Thyroid gland (tissue), 4 donors: ENCODE measurements around the gene CTIF. TPM values are rescaled to one million over a fixed set of nuclear protein-coding genes. Genes with fewer than 3 reads are reported as not detected.

ENCODE experiments used
- DNase-seq, 2 donors: peaks; one replicate each; pipeline ENCODE4 v3.0.0-alpha.2; 2019
- H3K27ac ChIP-seq, 3 donors: fragments of 200-600 bp; sonication (generic); 1 replicate in 2 of 3; 2 replicates in 1 of 3; pipeline ENCODE4 v1.5.1; 2016 to 2019; ENCODE audit warnings: mild to moderate bottlenecking in 1 of 3, moderate library complexity in 1 of 3
- H3K27me3 ChIP-seq: fragments of 200-600 bp; sonication (generic); one replicate; pipeline ENCODE4 v1.5.1; 2019
- H3K36me3 ChIP-seq, 2 donors: fragments of 200-600 bp; sonication (generic); one replicate each; pipeline ENCODE4 v1.5.1; 2016 to 2019
- H3K4me1 ChIP-seq, 2 donors: fragments of 200-600 bp; sonication (generic); one replicate each; pipeline ENCODE4 v1.5.1; 2017 to 2019
- H3K4me3 ChIP-seq, 3 donors: fragments of 200-600 bp; sonication (generic); replicated peaks in 1 of 3; 1 replicate in 2 of 3; 2 replicates in 1 of 3; pipeline ENCODE4 v1.5.1; 2016; ENCODE audit warnings: mild to moderate bottlenecking in 1 of 3
- H3K9me3 ChIP-seq: fragments of 200-600 bp; sonication (generic); one replicate; pipeline ENCODE4 v1.5.1; 2017
- POLR2A ChIP-seq, 2 donors: fragments of 450-650 bp; IDR thresholded peaks; one replicate each; pipeline ENCODE4 v1.6.1; 2017; ENCODE audit warnings: antibody characterized with exemption in 2 of 2, mild to moderate bottlenecking in 2 of 2, moderate library complexity in 1 of 2
- WGBS, 2 donors: methylation state at CpG; one replicate each; pipeline ENCODE4 v1.1.5; 2017; 5-methylcytosine and 5-hydroxymethylcytosine counted together
- intact Hi-C: fragments of 100-400 bp; cut with DNase I; formaldehyde crosslinking; loops from one replicate; pipeline ENCODE4 v1.15.1; 2023
- total RNA-seq, 4 donors: library from RNA; depleted of rRNA; stranded (reverse); fragments of >200 nt; gene quantifications; one replicate each; pipeline ENCODE4 v1.2.3, GENCODE V29; 2016
- TF ChIP-seq, protein P1 (sequence below), 6 experiments: fragments of 200-600 bp in 3 of 6; fragments of 450-650 bp in 3 of 6; sonication (generic) in 3 of 6; IDR thresholded peaks; one replicate each; pipeline ENCODE4 v1.5.1; 2016 to 2019; ENCODE audit warnings: antibody characterized with exemption in 6 of 6, mild to moderate bottlenecking in 2 of 6, inconsistent platforms in 1 of 6, moderate library complexity in 1 of 6

CTIF gene
- total RNA-seq, 4 donors from 2014 or later: 18.7 to 29.8 (median 23.6) TPM

DNA sequence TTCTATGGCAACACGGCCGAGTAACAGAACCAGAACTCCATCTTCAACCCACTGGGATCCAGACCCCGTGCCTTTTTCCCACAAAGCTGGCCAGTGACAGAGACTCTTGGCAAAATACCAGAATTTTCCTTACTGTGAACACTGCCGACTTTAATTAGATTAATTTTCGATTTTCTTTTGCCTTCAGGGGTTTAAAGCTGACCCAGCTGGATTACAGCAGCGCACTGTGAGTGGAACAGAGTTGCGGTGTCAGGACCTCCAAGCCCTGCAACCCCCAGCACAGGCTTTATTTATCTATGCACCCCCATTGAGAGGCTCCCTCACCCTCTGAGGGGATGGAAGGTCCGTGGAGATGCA, 36.4 kb downstream of the CTIF start:
- TF ChIP-seq, protein P1, sequence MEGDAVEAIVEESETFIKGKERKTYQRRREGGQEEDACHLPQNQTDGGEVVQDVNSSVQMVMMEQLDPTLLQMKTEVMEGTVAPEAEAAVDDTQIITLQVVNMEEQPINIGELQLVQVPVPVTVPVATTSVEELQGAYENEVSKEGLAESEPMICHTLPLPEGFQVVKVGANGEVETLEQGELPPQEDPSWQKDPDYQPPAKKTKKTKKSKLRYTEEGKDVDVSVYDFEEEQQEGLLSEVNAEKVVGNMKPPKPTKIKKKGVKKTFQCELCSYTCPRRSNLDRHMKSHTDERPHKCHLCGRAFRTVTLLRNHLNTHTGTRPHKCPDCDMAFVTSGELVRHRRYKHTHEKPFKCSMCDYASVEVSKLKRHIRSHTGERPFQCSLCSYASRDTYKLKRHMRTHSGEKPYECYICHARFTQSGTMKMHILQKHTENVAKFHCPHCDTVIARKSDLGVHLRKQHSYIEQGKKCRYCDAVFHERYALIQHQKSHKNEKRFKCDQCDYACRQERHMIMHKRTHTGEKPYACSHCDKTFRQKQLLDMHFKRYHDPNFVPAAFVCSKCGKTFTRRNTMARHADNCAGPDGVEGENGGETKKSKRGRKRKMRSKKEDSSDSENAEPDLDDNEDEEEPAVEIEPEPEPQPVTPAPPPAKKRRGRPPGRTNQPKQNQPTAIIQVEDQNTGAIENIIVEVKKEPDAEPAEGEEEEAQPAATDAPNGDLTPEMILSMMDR (IDR thresholded peaks at IDR 0.05): no peak
- TF ChIP-seq POLR2A (IDR thresholded peaks at IDR 0.05): no peak
- Histone ChIP-seq H3K27me3 (no peaks in the 10 kb centered on the region), H3K36me3 (no peaks in the 10 kb centered on the region), H3K9me3 (no peaks in the 10 kb centered on the region), H3K27ac (no peak overlapping the region), H3K4me3 (no peak overlapping the region), H3K4me1 (peaks cover 0 to 8% of the 10 kb centered on the region in 2 donors)
- intact Hi-C loops: no loop called here
- no peak for DNase-seq
- 79 to 83% methylated on average over 8 of the region's 8 CpGs for WGBS, 2 donors

DNA sequence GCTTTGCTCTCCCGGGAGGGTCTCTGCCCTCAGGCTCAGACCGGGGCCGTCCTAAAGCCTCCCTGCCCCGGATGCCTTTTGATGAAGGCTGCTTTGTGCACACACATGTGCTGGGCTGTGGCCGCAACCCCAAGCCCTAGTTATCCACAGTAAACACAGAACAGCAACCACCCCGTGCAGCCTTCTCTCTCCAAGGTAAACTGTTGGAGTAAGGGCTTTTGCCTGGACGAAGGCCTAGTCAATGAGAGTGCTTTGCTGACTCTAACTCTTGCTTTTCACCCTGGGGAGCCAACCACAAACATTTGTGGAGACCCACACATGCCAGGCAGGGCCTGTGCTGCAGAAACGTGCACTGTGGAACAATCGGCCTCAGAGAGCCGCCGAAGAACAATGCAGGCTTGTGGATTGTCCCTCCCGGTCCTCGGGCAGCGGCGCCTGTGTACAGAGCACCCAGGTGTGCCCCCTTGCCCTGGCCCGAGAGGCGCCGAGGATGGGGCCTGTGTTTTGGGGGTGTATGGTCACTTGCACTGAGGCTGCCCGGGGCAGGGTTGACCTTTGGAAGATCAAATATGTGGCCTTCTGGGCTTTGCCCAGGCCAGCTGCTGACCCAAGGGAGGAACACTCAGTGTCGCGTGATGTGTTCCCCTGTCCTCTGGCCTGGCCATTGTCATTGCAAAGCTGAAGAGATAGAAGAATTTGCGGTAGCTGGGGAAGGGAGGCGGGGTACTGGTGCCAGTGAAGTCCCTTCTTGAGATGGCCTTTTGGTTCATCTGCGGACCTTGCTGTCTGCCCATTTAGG, 37.0 kb downstream of the CTIF start:
- 87 to 93% methylated on average over 16 to 22 of the region's 24 CpGs for WGBS, 2 donors
- no peak overlapping the region for H3K27ac ChIP-seq
- no peaks in the 10 kb centered on the region for H3K27me3 ChIP-seq
- H3K4me3 ChIP-seq: no peak overlapping the region
- H3K9me3 ChIP-seq: no peaks in the 10 kb centered on the region
- DNase-seq: no peak
- no peak for TF ChIP-seq POLR2A (IDR thresholded peaks at IDR 0.05)
- TF ChIP-seq, protein P1 (IDR thresholded peaks at IDR 0.05): no peak
- no peaks in the 10 kb centered on the region for H3K36me3 ChIP-seq
- peaks cover 0 to 8% of the 10 kb centered on the region in 2 donors for H3K4me1 ChIP-seq
- intact Hi-C loops: no loop called here

DNA sequence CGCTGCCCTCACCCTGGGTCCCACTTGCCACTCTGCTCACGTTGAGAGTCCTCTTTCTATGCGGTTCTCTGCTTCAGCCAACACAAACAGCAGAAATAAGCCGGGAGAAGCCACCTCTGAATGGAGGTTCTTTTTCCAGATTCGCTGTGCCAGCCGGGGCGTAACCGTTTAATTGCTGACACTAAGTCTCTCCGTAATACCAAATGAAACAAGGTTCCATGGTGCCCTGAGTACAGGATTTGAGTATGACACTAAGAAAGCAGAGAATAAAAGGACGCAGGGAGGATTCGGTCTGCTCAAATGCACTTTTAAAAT, 37.6 kb downstream of the CTIF start:
- Histone ChIP-seq H3K9me3 (no peaks in the 10 kb centered on the region), H3K4me3 (no peak overlapping the region), H3K27me3 (no peaks in the 10 kb centered on the region), H3K36me3 (no peaks in the 10 kb centered on the region), H3K27ac (no peak overlapping the region), H3K4me1 (peaks cover 0 to 8% of the 10 kb centered on the region in 2 donors)
- 54 to 68% methylated on average over 11 of the region's 11 CpGs for WGBS, 2 donors
- no peak for DNase-seq
- intact Hi-C loops: no loop called here
- TF ChIP-seq, protein P1 (IDR thresholded peaks at IDR 0.05): no peak
- no peak for TF ChIP-seq POLR2A (IDR thresholded peaks at IDR 0.05)

DNA sequence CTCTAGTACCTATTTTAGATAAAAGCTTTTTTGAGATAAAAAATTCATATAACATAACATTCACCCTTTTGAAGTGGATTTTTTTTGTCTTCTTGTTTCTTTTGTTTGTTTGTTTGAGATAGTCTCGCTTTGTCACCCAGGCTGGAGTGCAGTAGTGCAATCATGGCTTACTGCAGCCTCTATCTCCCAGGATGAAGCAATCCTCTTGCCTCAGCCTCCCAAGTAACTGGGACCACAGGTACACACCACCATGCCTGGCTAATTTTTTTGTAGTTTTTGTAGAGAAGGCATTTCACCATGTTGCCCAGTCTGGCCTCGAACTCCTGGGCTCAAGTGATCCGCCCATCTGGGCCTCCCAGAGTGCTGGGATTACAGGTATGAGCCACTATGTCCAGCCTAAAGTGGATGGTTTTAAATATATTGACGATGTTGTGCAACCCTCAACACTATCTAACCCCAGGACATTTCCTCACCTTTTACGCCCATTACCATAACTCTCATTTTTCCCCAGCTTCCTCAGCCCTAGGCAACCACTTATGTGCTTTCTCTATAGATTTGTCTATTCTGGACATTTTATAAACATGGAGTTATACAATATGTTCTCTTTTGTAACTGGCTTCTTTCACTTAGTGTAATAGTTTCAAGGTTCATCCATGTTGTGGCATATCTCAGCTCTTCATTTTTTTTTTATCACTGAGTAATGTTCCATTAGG, 38.8 kb downstream of the CTIF start:
- no peak for DNase-seq
- no peak overlapping the region for H3K4me3 ChIP-seq
- H3K9me3 ChIP-seq: no peaks in the 10 kb centered on the region
- H3K27ac ChIP-seq: no peak overlapping the region
- no peaks in the 10 kb centered on the region for H3K27me3 ChIP-seq
- no peaks in the 10 kb centered on the region for H3K36me3 ChIP-seq
- H3K4me1 ChIP-seq: peaks cover 0 to 8% of the 10 kb centered on the region in 2 donors
- no peak for TF ChIP-seq POLR2A (IDR thresholded peaks at IDR 0.05)
- TF ChIP-seq, protein P1 (IDR thresholded peaks at IDR 0.05): no peak
- intact Hi-C loops: no loop called here
- WGBS, 2 donors: 96 to 100% methylated on average over 5 of the region's 5 CpGs

DNA sequence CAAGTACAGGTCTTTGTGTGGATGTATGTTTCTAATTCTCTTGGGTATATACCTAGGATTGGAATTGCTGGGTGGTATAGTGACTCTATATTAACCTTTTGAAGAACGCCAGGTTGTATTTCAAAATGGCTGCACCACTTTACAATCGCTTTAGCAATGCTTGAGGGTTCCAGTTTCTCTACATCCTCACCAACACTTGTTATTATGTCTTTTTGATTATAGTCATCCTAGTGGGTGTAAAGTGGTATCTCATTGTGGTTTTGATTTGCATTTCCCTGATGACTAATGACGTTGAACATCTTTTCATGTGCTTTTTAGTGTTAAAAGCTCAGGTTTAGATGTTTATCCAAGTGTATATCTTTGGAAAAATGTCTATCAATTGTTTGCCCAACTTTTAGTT, 39.5 kb downstream of the CTIF start:
- DNase-seq: no peak
- no peaks in the 10 kb centered on the region for H3K27me3 ChIP-seq
- H3K36me3 ChIP-seq: no peaks in the 10 kb centered on the region
- WGBS, 2 donors: 94 to 96% methylated on average over 3 of the region's 3 CpGs
- no peaks in the 10 kb centered on the region for H3K9me3 ChIP-seq
- TF ChIP-seq, protein P1 (IDR thresholded peaks at IDR 0.05): no peak
- TF ChIP-seq POLR2A (IDR thresholded peaks at IDR 0.05): no peak
- H3K4me1 ChIP-seq: peaks cover 0 to 8% of the 10 kb centered on the region in 2 donors
- H3K4me3 ChIP-seq: no peak overlapping the region
- intact Hi-C loops: no loop called here
- no peak overlapping the region for H3K27ac ChIP-seq
